Tibial artery (tissue), 4 donors: ENCODE results near the gene ATAD3B.
A peak's percentile ranks its signal among the peaks of the same experiment; 100 is the strongest.

Experiments used
- DNase-seq, 2 donors: peaks; one replicate each; pipeline ENCODE4 v3.0.0-alpha.2; 2019
- H3K27ac ChIP-seq, 2 donors: fragments of 200-600 bp; sonication (generic) in 1 of 2; 1 replicate in 1 of 2; 2 replicates in 1 of 2; pipeline ENCODE4 v1.5.1; 2018 to 2019; ENCODE audit warnings: mild to moderate bottlenecking in 1 of 2
- H3K27me3 ChIP-seq, 2 donors: fragments of 200-600 bp; sonication (generic) in 1 of 2; one replicate each; pipeline versions ENCODE4 v1.5.1 to v1.6.0; 2016 to 2019
- H3K36me3 ChIP-seq, 3 donors: fragments of 200-600 bp; sonication (generic) in 2 of 3; one replicate each; pipeline ENCODE4 v1.5.1; 2016 to 2019; ENCODE audit warnings: mild to moderate bottlenecking in 2 of 3
- H3K4me1 ChIP-seq, 4 donors: fragments of 200-600 bp; sonication (generic) in 2 of 4; 1 replicate in 3 of 4; 2 replicates in 1 of 4; pipeline ENCODE4 v1.5.1; 2016 to 2019
- H3K4me3 ChIP-seq, 2 donors: fragments of 200-600 bp; sonication (generic) in 1 of 2; 1 replicate in 1 of 2; 2 replicates in 1 of 2; pipeline ENCODE4 v1.5.1; 2018 to 2019; ENCODE audit warnings: mild to moderate bottlenecking in 2 of 2
- H3K9me3 ChIP-seq, 3 donors: fragments of 200-600 bp; sonication (generic) in 1 of 3; one replicate each; pipeline ENCODE4 v1.5.1; 2016 to 2019
- CTCF ChIP-seq, 2 experiments: fragments of 200-600 bp in 1 of 2; fragments of 450-650 bp in 1 of 2; IDR thresholded peaks; one replicate each; pipeline ENCODE4 v1.5.1; 2017 to 2019; ENCODE audit warnings: antibody characterized with exemption in 2 of 2, mild to moderate bottlenecking in 1 of 2, moderate library complexity in 1 of 2
- intact Hi-C: fragments of 100-400 bp; cut with DNase I; formaldehyde crosslinking; loops from one replicate; pipeline ENCODE4 v1.15.0; 2023; ENCODE audit warnings: low total_unique reads

Gene ATAD3B

DNA sequence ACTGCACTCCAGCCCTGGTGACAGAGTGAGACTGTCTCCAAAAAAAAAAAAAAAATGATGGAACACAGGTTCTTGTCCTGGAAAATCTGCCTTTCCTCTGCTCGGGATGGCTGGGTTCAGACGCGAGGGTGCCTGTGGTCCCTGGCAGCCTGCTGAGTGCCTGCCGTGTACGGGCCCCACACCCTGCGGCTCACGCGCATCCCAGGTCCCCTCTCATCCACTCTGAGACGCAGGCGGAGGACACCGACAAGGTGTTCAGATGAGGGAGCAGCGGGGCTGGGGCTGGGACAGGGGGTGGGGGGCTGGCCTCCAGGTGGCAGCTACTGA, 46.2 kb upstream of the ATAD3B start:
- TF ChIP-seq CTCF (IDR thresholded peaks at IDR 0.05), result no peak
- intact Hi-C loops, result no loop called here
- Histone ChIP-seq H3K4me3 (no peak overlapping the region), H3K4me1 (peaks cover 0 to 18% (median 14%) of the 10 kb centered on the region in 4 donors), H3K9me3 (no peaks in the 10 kb centered on the region), H3K27me3 (peaks cover 0 to 46% of the 10 kb centered on the region in 2 donors), H3K27ac (no peak overlapping the region), H3K36me3 (no peaks in the 10 kb centered on the region)
- DNase-seq, result no peak

DNA sequence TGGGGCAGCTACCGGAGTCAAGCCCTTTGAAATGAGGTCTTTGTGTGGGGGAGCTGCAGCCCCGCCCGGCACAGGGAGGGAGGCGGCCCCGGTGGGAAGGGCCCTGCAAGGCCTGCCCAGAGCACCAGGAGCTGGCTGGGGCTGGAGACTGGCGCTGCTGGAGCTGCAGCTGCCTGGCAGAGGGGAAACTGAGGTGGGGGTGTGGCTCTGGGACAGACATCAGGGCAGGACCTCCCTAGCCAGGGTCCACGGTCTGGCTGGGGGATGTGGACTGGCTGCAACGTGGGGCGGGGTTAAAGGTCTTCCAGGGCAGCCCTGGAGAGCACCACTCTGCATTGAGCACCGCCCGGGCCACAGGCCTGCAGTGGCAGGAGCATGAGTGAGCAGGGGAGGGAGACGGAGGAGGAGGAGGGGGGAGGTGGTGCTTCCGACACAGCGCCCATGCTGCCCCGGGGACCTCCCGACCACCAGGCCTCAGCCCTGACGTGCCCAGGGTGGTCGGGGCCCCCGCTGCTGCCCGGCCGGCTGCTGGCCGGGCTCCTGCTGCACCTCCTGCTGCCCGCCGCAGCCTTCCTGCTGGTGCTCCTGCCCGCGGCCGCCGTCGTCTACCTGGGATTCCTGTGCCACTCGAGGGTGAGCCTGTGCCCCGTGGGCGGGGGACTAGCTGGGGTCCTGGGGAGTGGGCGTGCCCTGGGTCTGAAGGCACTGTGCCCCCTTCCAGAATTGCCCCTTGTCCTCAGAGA, 45.6 kb upstream of the ATAD3B start:
- intact Hi-C loops, result no loop called here
- Histone ChIP-seq H3K27me3 (peaks cover 0 to 41% of the 10 kb centered on the region in 2 donors), H3K9me3 (no peaks in the 10 kb centered on the region), H3K4me1 (peaks cover 0 to 20% (median 15%) of the 10 kb centered on the region in 4 donors), H3K36me3 (no peaks in the 10 kb centered on the region), H3K4me3 (no peak overlapping the region), H3K27ac (no peak overlapping the region)
- no peak for DNase-seq
- TF ChIP-seq CTCF (IDR thresholded peaks at IDR 0.05), result no peak

DNA sequence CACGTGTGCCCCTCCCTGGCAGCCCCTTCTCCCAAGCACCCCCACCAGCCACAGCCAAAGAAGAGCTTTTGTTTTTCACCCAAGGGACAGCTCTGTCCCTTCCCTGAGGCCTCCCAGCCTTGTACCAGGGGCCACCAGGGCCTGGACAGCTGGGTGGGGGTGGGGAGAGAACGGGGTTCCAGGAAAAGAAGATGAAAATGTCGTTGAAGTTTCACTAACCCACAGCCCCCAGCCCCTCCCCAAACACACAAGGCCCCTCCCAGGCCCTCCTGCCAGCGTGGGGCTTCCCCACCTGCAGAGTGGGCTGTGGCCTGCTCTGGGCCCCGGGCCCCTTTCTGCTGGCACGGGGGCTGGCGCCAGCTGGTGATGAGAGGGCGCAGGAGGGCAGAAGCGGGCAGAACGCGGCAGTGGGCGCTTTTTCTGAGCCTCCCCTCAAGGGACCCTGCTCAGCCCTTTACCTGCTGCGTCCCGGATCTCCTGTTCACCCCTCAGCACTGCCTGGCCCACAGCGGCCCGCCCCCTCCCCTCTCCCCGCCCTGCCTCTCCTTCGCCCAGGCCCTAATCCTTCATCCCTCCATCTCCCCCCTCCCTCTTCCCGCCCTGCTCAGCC, 45.0 kb upstream of the ATAD3B start:
- H3K4me1 ChIP-seq, result peaks cover under 1 to 27% (median 22%) of the 10 kb centered on the region in 4 donors
- H3K27ac ChIP-seq, result no peak overlapping the region
- H3K36me3 ChIP-seq, result no peaks in the 10 kb centered on the region
- peaks cover 0 to 34% of the 10 kb centered on the region in 2 donors for H3K27me3 ChIP-seq
- no peaks in the 10 kb centered on the region for H3K9me3 ChIP-seq
- intact Hi-C loops, result no loop called here
- no peak for DNase-seq
- no peak for TF ChIP-seq CTCF (IDR thresholded peaks at IDR 0.05)
- H3K4me3 ChIP-seq, result no peak overlapping the region

DNA sequence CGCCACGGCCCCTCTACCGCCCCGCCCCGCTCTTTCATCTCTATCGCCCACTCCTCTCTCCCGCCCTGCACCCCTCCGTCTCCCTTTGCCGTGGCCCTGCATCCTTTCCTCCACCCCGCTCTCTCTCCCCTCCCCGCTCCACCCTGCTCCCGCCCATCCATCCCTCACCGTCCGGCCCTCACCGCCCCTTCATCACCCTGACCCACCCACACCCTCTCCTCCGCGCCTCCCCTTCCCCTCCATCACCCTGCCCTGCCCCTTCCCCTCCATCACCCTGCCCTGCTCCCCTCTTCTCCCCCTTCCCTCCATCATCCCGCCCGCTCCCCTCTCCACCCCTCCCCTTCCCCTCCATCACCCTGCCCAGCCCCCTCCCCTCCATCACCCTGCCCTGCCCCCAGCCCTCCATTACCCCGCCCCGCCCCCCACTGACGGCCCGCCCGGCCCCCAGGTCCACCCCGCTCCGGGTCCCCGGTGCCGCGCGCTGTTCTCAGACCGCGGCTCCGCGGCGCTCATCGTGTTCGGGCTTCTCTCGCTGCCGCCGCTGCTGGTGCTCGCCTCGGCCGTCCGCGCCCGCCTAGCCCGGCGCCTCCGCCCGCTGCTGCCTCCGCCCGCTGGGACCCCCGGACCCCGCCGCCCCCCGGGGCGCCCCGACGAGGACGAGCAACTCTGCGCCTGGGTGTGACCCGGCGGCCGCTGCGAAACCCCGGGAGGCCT, 44.3 kb upstream of the ATAD3B start:
- peak in 1 of 2 donors; percentile 68 for DNase-seq
- Histone ChIP-seq H3K4me3 (peak overlapping the region; percentile 27 to 46), H3K36me3 (no peaks in the 10 kb centered on the region), H3K9me3 (no peaks in the 10 kb centered on the region), H3K27me3 (peaks cover 0 to 27% of the 10 kb centered on the region in 2 donors), H3K4me1 (peaks cover 4 to 34% (median 28%) of the 10 kb centered on the region in 4 donors), H3K27ac (peak overlapping the region in 1 of 2 donors; percentile 33)
- no peak for TF ChIP-seq CTCF (IDR thresholded peaks at IDR 0.05)
- intact Hi-C loops, result no loop called here

DNA sequence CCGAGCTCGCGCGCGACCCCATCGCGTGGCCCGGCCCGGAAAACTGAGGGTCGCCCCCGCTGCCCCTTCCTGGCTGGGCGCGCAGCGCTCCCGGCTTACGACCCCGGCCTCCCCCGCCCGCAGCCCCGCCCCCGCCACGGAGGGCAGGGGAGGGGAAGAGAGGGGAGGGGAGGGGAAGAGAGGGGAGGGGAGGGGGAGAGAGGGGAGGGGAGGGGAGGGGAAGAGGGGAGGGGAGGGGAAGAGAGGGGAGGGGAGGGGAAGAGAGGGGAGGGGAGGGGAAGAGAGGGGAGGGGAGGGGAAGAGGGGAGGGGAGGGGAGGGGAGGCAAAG, 43.8 kb upstream of the ATAD3B start:
- Histone ChIP-seq H3K9me3 (no peaks in the 10 kb centered on the region), H3K36me3 (no peaks in the 10 kb centered on the region), H3K4me3 (peak overlapping the region; percentile 27 to 46), H3K27me3 (peaks cover 0 to 24% of the 10 kb centered on the region in 2 donors), H3K27ac (peak overlapping the region in 1 of 2 donors; percentile 33), H3K4me1 (peaks cover 4 to 39% (median 31%) of the 10 kb centered on the region in 4 donors)
- DNase-seq, result no peak
- TF ChIP-seq CTCF (IDR thresholded peaks at IDR 0.05), result no peak
- intact Hi-C loops, result no loop called here
